ENCODE data around the gene CYB561D2. TPM values are rescaled to one million over a fixed set of nuclear protein-coding genes. Genes with fewer than 3 reads are reported as not detected.

CYB561D2 gene
- total and polyA plus RNA-seq, 5 donors = 8.5 to 11.1 (median 10.8) TPM

DNA sequence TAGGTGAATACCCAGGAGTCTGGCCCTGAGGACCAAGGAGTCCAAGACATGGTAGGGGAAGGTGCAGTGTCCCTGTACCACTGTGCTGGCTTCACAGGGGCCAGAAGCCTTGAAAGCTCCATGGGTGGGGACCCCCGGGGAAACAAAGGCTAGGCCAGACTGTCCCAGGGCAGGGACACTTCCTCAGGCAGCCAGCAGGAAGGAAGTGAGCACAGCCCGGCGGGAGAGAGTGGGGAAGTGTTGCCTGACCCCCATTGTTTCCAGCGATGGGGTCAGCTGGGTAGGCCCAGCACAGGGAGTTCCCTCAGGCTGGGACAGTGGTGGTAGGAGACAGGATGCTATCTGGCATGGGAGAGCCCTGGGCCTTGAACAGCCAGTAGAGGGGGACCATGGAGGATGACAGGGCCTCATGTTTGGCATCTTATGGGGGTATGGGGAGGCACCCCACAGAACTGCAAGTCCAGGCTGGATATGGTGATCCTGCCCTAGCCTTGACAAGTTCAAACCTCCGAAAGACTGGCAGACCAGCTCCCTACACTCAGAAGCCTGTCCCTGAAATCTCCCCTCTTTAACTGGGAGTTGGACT, 27.0 kb upstream of the CYB561D2 start:
- no peaks in the 10 kb centered on the region for H3K9me3 ChIP-seq (ENCODE audit: control insufficient read depth, low read length)
- peak; percentile 23 to 65 for ATAC-seq
- DNase-seq = peak; percentile 80 to 87 (median 85)
- 45% methylated on average over 5 of the region's 5 CpGs for WGBS
- peaks cover 11% of the 10 kb centered on the region for H3K4me1 ChIP-seq (ENCODE audit: control insufficient read depth, insufficient read depth, low read length)
- no peaks in the 10 kb centered on the region for H3K27me3 ChIP-seq (ENCODE audit: control insufficient read depth, insufficient read depth)
- no peak overlapping the region for H3K4me3 ChIP-seq (ENCODE audit: low read length)
- intact Hi-C loops (cut with DNase I) = loop anchor here in 1 of 4 donors (5.0 kb wide), 1 partner anchor 96 kb away; no protein-coding TSS in a partner anchor
- H3K27ac ChIP-seq (ENCODE audit: low read length) = peak overlapping the region; percentile 96

DNA sequence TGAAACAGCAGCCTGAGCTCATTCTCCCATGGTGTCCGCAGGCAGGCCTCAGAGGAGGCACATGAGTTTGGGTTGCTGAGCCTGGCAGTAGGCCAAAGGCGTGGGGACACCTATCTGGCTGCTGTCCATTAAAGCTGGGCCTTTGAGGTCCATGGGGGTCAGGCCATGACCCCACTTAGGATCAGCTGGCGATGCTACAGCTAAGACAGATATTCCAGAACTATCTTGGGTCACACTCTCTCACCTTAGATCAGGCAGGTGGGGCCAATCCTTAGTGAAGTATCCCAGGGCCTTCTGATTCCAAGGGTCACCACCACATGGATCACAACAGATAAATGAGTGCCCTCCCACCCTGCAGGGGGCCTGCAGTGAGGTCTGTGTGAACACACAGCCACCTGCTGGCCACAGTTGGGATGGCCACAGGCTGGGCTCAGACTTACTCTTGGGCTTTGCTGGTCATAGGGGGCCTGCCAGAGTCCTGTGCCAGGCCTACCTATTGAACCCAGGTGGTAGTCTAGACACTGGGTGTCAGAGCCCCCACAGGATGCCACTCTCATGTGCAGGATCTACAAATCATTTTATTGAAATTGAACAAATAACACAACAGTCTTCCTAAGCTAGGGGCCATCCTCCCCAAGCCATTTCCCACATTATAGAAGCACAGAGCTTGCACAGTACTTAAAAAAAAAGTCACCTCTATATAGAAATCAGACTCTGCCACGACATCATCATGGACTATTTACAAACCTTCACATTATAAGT, 26.1 kb upstream of the CYB561D2 start:
- H3K27me3 ChIP-seq (ENCODE audit: control insufficient read depth, insufficient read depth) = no peaks in the 10 kb centered on the region
- no peaks in the 10 kb centered on the region for H3K9me3 ChIP-seq (ENCODE audit: control insufficient read depth, low read length)
- 38% methylated on average over 4 of the region's 4 CpGs for WGBS
- DNase-seq (peak; percentile 83 to 93 (median 90)), ATAC-seq (peak; percentile 3 to 24)
- intact Hi-C loops (cut with DNase I) = loop anchor here in 1 of 4 donors (5.0 kb wide), 1 partner anchor 97 kb away; no protein-coding TSS in a partner anchor
- H3K4me1 ChIP-seq (ENCODE audit: control insufficient read depth, insufficient read depth, low read length) = peaks cover 12% of the 10 kb centered on the region
- peak overlapping the region; percentile 96 for H3K27ac ChIP-seq (ENCODE audit: low read length)
- H3K4me3 ChIP-seq (ENCODE audit: low read length) = no peak overlapping the region

DNA sequence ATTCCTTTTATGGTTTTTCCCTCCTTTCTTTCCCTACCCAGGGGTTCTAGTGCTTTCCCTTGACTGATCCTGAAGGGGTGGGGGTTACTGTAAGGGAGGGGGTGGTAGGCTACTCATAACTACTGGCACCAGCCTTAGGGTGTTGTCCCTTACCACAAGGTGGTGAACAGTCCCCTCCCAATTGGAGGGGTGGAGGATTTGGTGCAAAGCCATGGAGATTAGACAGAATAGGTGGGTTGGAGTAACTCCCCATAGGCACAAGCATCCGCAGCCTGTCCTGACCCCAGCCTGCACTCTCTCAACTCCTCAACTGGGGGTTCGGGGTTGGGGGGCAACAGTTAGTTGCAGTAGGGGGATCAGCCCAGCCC, 25.6 kb upstream of the CYB561D2 start:
- DNase-seq (no peak), ATAC-seq (no peak)
- intact Hi-C loops (cut with DNase I) = no loop called here
- Histone ChIP-seq H3K4me3 (ENCODE audit: low read length) (no peak overlapping the region), H3K27me3 (ENCODE audit: control insufficient read depth, insufficient read depth) (no peaks in the 10 kb centered on the region), H3K27ac (ENCODE audit: low read length) (no peak overlapping the region), H3K9me3 (ENCODE audit: control insufficient read depth, low read length) (no peaks in the 10 kb centered on the region), H3K4me1 (ENCODE audit: control insufficient read depth, insufficient read depth, low read length) (peaks cover 11% of the 10 kb centered on the region)
- 83% methylated on average over 2 of the region's 2 CpGs for WGBS

DNA sequence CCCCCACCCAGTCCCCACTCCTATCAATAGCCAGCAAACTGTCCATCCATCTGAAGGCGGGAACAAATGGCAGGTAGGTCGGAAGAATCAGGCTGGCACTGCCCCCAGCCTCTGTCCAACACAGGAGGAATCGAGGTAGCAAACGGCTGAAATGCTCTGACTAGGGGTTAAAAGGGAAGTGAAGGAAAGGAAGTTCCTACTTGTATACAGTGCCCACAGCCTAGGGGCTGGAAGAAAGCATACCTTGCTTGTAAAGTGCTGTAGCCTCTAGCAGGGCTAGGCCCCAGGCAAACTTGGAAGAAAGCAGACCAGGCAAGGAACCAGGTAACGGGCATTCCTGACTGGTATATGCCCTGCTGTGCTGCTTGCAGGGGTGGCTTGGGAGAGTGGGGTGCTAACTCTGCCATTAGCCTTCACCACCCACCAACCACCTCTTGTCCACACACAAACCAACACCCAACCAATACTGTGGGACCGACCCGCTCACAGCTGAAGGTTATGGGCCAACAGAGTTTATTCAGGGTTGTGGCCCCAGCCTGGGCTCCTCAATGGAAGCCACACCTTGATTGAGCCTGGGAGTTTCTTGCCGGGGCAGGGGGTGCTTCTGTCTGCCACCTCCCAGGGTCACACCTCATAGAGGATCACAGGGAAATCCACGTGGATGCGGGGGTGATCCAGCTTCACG, 25.0 kb upstream of the CYB561D2 start:
- DNase-seq (peak in 1 of 3 donors; percentile 20), ATAC-seq (no peak)
- intact Hi-C loops (cut with DNase I) = no loop called here
- Histone ChIP-seq H3K4me3 (ENCODE audit: low read length) (no peak overlapping the region), H3K27me3 (ENCODE audit: control insufficient read depth, insufficient read depth) (no peaks in the 10 kb centered on the region), H3K27ac (ENCODE audit: low read length) (no peak overlapping the region), H3K4me1 (ENCODE audit: control insufficient read depth, insufficient read depth, low read length) (peaks cover 8% of the 10 kb centered on the region), H3K9me3 (ENCODE audit: control insufficient read depth, low read length) (no peaks in the 10 kb centered on the region)
- 86% methylated on average over 11 of the region's 11 CpGs for WGBS

DNA sequence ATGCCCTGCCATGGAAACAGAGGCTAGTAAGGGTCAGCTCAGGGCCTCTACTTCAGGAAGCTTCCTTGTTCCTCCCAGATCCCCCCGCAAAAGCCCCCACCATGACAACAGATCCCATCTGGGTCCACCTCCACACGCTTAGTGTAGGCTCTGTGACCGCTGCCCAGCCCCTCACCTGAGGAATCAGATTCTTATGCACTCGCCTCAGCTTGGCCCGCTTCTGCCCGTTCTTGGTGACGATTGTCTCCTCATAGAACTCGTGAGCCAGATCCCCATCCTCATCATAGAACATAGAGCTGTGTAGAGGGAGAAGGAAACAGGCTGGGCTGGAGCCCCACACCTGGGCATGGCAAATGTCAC, 24.5 kb upstream of the CYB561D2 start:
- no peak overlapping the region for H3K27ac ChIP-seq (ENCODE audit: low read length)

DNA sequence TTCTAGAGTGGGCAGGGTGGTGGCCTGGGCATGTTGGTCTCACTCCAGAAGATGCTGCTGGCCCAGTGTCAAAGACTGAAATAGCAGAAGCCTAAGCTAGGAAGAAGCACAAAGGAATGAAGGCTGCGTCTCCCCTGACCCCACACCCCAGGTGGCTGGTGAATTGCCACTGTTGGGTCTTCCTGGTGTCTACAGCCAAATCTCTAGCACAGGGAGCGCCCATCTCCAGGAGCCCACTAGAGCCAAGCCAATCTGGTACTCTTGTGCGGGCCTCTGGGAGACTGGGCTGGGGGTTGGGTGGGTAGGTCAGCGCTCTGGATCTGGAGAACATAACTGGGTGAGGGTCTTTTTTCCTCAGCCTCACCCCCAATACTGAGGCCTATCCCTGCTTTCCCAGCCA, 23.5 kb upstream of the CYB561D2 start:
- peaks cover 8% of the 10 kb centered on the region for H3K4me1 ChIP-seq (ENCODE audit: control insufficient read depth, insufficient read depth, low read length)
- no peak for ATAC-seq
- H3K9me3 ChIP-seq (ENCODE audit: control insufficient read depth, low read length) = no peaks in the 10 kb centered on the region
- H3K4me3 ChIP-seq (ENCODE audit: low read length) = peak overlapping the region; percentile 85
- H3K27me3 ChIP-seq (ENCODE audit: control insufficient read depth, insufficient read depth) = no peaks in the 10 kb centered on the region
- peak in 1 of 3 donors; percentile 40 for DNase-seq
- H3K27ac ChIP-seq (ENCODE audit: low read length) = no peak overlapping the region
- intact Hi-C loops (cut with DNase I) = no loop called here
- WGBS = 63% methylated on average over 4 of the region's 4 CpGs

More for the DNA sequence above, 24.5 kb upstream of the CYB561D2 start:
- Histone ChIP-seq H3K4me3 (ENCODE audit: low read length) (no peak overlapping the region), H3K4me1 (ENCODE audit: control insufficient read depth, insufficient read depth, low read length) (peaks cover 8% of the 10 kb centered on the region), H3K9me3 (ENCODE audit: control insufficient read depth, low read length) (no peaks in the 10 kb centered on the region), H3K27me3 (ENCODE audit: control insufficient read depth, insufficient read depth) (no peaks in the 10 kb centered on the region)
- WGBS = 92% methylated on average over 8 of the region's 8 CpGs
- intact Hi-C loops (cut with DNase I) = no loop called here
- DNase-seq (peak in 1 of 3 donors; percentile 51), ATAC-seq (no peak)

DNA sequence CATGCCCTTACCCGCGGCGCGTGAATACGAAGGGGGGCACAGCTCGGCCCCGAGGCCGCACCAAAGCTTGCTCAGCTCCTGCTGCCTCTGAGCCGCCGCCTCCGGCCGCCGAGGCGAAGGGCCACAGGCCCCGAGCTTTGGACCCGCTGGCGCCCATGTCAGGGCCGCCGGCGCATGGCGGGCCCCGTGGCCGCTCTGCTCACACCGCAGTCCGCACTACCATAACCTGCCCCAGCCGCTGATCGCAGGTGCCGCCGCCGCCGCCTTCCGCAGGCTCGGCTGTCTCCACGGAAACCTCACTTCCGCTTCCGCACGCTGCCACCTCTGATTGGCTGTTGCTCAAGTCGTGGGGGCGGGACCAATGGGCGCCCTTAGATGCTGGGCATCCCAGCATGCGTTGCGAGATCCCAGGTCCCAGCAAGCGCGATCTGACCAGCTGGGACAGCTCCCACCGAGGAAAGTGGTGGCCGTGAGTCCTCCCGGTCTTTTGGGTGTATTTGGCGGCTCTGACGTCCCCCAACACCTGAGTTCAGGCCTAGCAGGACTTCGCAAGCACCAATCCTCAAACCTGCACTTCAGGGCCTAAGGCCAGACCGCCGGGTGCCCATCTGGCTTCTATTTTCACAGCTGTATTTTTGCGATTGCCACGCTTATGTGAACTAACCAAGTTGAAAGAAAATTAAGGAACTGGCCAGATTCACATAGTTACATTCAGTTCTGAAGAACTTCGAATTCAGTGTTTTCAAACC, 22.5 kb upstream of the CYB561D2 start, which contains the start of gene TUSC2:
Gene TUSC2 (minus strand): TSS at position 281 of the 749 bp plus-strand sequence. CDS start 124 bp downstream, at position 157.
- peak within 1 kb of the TSS; percentile 85 for H3K4me3 ChIP-seq (ENCODE audit: low read length)
- DNase-seq (peak; percentile 97 to 99 (median 98)), ATAC-seq (peak; percentile 63 to 88)
- H3K27me3 ChIP-seq (ENCODE audit: control insufficient read depth, insufficient read depth) = no peaks in the 10 kb centered on the region
- WGBS = 2% methylated on average over 55 of the region's 55 CpGs
- peaks cover 8% of the 10 kb centered on the region for H3K4me1 ChIP-seq (ENCODE audit: control insufficient read depth, insufficient read depth, low read length)
- H3K9me3 ChIP-seq (ENCODE audit: control insufficient read depth, low read length) = no peaks in the 10 kb centered on the region
- peak within 1 kb of the TSS; percentile 87 for H3K27ac ChIP-seq (ENCODE audit: low read length)
- intact Hi-C loops (cut with DNase I) = no loop called here

DNA sequence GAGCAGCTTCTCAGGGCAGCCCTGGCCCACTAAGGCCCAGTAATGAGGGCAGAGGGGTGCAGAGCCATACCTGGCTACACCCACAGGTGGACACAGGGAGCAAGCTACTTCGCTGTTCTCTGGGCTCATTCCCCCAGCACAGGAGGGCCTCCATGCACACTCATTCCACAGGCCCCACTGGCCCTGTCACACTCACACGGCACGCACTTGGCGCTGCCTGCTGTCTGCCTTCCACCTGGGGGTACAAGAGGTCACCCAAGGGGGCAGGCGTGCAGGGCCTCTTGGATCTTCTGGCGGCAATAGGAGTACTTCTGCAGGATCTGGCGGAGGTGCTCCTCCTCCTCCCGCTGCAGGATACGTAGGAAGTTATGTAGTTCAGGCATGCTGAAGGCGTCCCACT, 20.3 kb upstream of the CYB561D2 start:
- 86% methylated on average over 10 of the region's 10 CpGs for WGBS
- ATAC-seq = no peak
- Histone ChIP-seq H3K9me3 (ENCODE audit: control insufficient read depth, low read length) (no peaks in the 10 kb centered on the region), H3K4me3 (ENCODE audit: low read length) (no peak overlapping the region), H3K27ac (ENCODE audit: low read length) (no peak overlapping the region), H3K4me1 (ENCODE audit: control insufficient read depth, insufficient read depth, low read length) (peaks cover 3% of the 10 kb centered on the region), H3K27me3 (ENCODE audit: control insufficient read depth, insufficient read depth) (no peaks in the 10 kb centered on the region)
- intact Hi-C loops (cut with DNase I) = no loop called here
- peak; percentile 13 to 31 (median 29) for DNase-seq

DNA sequence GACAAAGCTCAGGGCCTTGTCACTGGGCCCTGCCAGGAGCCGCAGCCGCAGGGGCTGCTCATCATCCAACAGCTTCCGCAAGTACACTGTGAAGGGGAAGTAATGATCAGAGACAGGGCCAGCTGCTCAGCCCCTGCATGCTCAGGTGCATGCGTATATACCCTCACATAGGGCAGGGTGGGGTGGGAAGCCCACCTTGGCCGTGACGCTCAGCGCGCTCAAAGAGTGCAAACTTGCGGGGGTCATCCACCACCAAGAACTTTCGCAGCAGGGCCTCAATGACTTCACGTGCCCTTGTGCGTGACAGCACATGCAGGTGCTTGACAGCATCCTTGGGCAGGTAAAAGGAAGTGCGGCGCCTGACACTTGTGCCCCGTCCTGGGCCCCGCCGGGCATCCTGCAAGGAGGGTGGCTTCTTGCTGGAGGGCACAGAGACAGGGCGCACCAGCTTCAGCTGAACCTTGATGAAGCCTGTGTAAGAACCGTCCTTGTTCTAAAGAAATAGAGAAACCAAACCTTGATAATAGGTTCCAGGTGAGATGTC, 19.2 kb upstream of the CYB561D2 start:
- Histone ChIP-seq H3K27me3 (ENCODE audit: control insufficient read depth, insufficient read depth) (no peaks in the 10 kb centered on the region), H3K4me1 (ENCODE audit: control insufficient read depth, insufficient read depth, low read length) (peaks cover 3% of the 10 kb centered on the region), H3K27ac (ENCODE audit: low read length) (no peak overlapping the region), H3K4me3 (ENCODE audit: low read length) (no peak overlapping the region), H3K9me3 (ENCODE audit: control insufficient read depth, low read length) (no peaks in the 10 kb centered on the region)
- 95% methylated on average over 19 of the region's 19 CpGs for WGBS
- ATAC-seq (no peak), DNase-seq (peak in 2 of 3 donors; percentile 17 to 40)
- intact Hi-C loops (cut with DNase I) = no loop called here

DNA sequence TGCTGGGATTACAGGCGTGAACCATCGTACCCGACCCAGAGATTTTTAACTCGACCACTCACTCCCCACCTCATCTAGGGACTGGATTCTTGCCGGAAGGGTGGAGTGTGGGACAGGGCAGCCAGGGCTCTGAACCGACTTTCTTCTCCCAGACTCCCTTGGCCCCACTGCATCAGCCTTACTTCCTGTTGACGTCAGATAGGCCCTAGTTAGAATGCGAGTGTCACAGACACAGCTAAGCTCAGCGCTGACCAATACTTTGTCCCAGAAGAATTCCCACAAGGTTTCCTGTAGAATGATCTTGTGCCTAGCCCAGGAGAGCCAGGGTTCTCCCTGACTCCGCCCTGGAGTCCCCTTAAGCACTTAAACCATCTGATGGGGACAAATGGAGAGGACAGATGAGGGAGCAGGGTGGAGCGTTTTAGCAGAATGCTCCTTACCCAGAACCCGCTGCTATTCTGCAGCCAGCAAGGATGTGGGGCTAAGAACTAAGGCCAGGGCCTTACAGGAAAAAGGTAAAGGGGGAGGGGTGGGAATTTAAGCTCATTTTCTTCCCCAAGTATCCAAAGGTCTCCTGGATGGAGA, 16.8 kb upstream of the CYB561D2 start:
- intact Hi-C loops (cut with DNase I) = no loop called here
- no peak overlapping the region for H3K4me3 ChIP-seq (ENCODE audit: low read length)
- DNase-seq (peak; percentile 81 to 87 (median 83)), ATAC-seq (peak; percentile 40 to 64)
- no peaks in the 10 kb centered on the region for H3K9me3 ChIP-seq (ENCODE audit: control insufficient read depth, low read length)
- WGBS = 41% methylated on average over 12 of the region's 12 CpGs
- peak overlapping the region; percentile 71 for H3K27ac ChIP-seq (ENCODE audit: low read length)
- no peaks in the 10 kb centered on the region for H3K27me3 ChIP-seq (ENCODE audit: control insufficient read depth, insufficient read depth)
- H3K4me1 ChIP-seq (ENCODE audit: control insufficient read depth, insufficient read depth, low read length) = no peaks in the 10 kb centered on the region
